ENCODE data around the gene VWA8. TPM values are rescaled to one million over a fixed set of nuclear protein-coding genes. Genes with fewer than 3 reads are reported as not detected.

Gene VWA8
- total and polyA plus RNA-seq, 2 experiments from 2014 or later: 6.3 to 24.6 TPM

DNA sequence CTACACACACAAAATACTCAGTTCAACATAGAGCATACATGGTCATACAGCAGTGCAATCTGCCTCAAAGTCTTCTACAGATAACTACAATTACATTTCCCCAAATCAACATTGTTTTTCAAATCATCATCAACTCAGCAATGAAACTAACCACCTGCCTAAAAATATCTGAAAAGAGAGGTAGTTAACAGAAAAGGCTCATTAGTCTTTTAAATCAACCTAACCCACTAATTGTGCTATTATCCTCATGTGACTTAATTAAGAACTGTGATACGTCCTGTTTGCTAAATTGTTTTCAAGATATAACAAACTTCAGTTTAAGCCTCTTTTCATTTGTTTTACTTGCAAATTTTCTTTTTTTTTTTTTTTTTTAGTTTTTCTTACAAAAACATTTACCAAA, 65.4 kb downstream of the VWA8 start:
- Mint-ChIP-seq H3K27ac (no peak overlapping the region), H3K4me1 (no peaks in the 10 kb centered on the region), H3K9me3 (no peaks in the 10 kb centered on the region), H3K36me3 (ENCODE audit: low read depth) (peaks cover 17% of the 10 kb centered on the region), H3K27me3 (ENCODE audit: insufficient read depth, low read depth, poor library complexity) (no peaks in the 10 kb centered on the region), H3K4me3 (no peak overlapping the region)
- Histone ChIP-seq H3K27ac (ENCODE audit: low read depth) (no peak overlapping the region), H3K79me2 (replicated peaks; ENCODE audit: insufficient read depth) (no peaks in the 10 kb centered on the region), H3K9me2 (ENCODE audit: insufficient read depth) (no peaks in the 10 kb centered on the region), H3K4me3 (no peak overlapping the region), H3K4me2 (no peak overlapping the region), H4K20me1 (replicated peaks; ENCODE audit: insufficient read depth) (no peaks in the 10 kb centered on the region), H3K36me3 (ENCODE audit: insufficient read depth) (no peaks in the 10 kb centered on the region), H2AFZ (no peak overlapping the region), H3F3A (replicated peaks; ENCODE audit: low read depth) (no peaks in the 10 kb centered on the region), H3K27me3 (ENCODE audit: insufficient read depth) (no peaks in the 10 kb centered on the region), H3K4me1 (ENCODE audit: insufficient read depth) (no peaks in the 10 kb centered on the region)
- no peak for ATAC-seq
- DNase-seq (ENCODE audit: low spot score): no peak
- TF ChIP-seq JUNB (IDR thresholded peaks at IDR 0.05; ENCODE audit: unreplicated experiment): no peak
- no peak for TF ChIP-seq CTCF (conservative IDR thresholded peaks at IDR 0.05; ENCODE audit: low read depth in 2 of 2)
- no peak for TF ChIP-seq STAT1 (IDR thresholded peaks at IDR 0.05; ENCODE audit: unreplicated experiment)
- TF ChIP-seq EZH2phosphoT487 (IDR thresholded peaks at IDR 0.05; ENCODE audit: unreplicated experiment): no peak

GRCh38 chr13:41891119-41891518, 69.8 kb downstream of the VWA8 start:
- no peak overlapping the region for H3K27ac Mint-ChIP-seq
- no peak overlapping the region for H3K4me2 ChIP-seq
- H3K79me2 ChIP-seq (replicated peaks; ENCODE audit: insufficient read depth): no peaks in the 10 kb centered on the region
- DNase-seq (ENCODE audit: low spot score): no peak
- no peaks in the 10 kb centered on the region for H3K27me3 Mint-ChIP-seq (ENCODE audit: insufficient read depth, low read depth, poor library complexity)
- no peak overlapping the region for H2AFZ ChIP-seq
- no peaks in the 10 kb centered on the region for H3F3A ChIP-seq (replicated peaks; ENCODE audit: low read depth)
- H3K27ac ChIP-seq (ENCODE audit: low read depth): no peak overlapping the region
- no peaks in the 10 kb centered on the region for H3K27me3 ChIP-seq (ENCODE audit: insufficient read depth)
- no peaks in the 10 kb centered on the region for H3K9me2 ChIP-seq (ENCODE audit: insufficient read depth)
- ATAC-seq: no peak
- H4K20me1 ChIP-seq (replicated peaks; ENCODE audit: insufficient read depth): no peaks in the 10 kb centered on the region
- no peak overlapping the region for H3K4me3 ChIP-seq
- H3K36me3 ChIP-seq (ENCODE audit: insufficient read depth): no peaks in the 10 kb centered on the region; the same call in 1 of the 2 replicates
- TF ChIP-seq ZNF462 (CRISPR knock-in tag; IDR thresholded peaks at IDR 0.05) (no peak), CTCF (conservative IDR thresholded peaks at IDR 0.05; ENCODE audit: low read depth in 2 of 2) (no peak), JUNB (IDR thresholded peaks at IDR 0.05; ENCODE audit: unreplicated experiment) (no peak), EZH2phosphoT487 (IDR thresholded peaks at IDR 0.05; ENCODE audit: unreplicated experiment) (no peak), CREB1 (CRISPR knock-in tag; IDR thresholded peaks at IDR 0.05; ENCODE audit: low read depth) (no peak)
- TF ChIP-seq, protein P1, sequence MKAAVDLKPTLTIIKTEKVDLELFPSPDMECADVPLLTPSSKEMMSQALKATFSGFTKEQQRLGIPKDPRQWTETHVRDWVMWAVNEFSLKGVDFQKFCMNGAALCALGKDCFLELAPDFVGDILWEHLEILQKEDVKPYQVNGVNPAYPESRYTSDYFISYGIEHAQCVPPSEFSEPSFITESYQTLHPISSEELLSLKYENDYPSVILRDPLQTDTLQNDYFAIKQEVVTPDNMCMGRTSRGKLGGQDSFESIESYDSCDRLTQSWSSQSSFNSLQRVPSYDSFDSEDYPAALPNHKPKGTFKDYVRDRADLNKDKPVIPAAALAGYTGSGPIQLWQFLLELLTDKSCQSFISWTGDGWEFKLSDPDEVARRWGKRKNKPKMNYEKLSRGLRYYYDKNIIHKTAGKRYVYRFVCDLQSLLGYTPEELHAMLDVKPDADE (IDR thresholded peaks at IDR 0.05): no peak
- H3K4me1 ChIP-seq (ENCODE audit: insufficient read depth): no peaks in the 10 kb centered on the region
- H3K4me1 Mint-ChIP-seq: no peaks in the 10 kb centered on the region
- no peak overlapping the region for H3K4me3 Mint-ChIP-seq
- peaks cover 7% of the 10 kb centered on the region; the same call in 2 of the 3 replicates for H3K36me3 Mint-ChIP-seq (ENCODE audit: low read depth)
- H3K9me3 Mint-ChIP-seq: no peaks in the 10 kb centered on the region

All from GM23338 (cell line).